Astrocyte (in vitro differentiated cells and primary cell): ENCODE results near the gene CABCOCO1. TPM values are rescaled to one million over a fixed set of nuclear protein-coding genes. Genes with fewer than 3 reads are reported as not detected.

ENCODE experiments used
- DNase-seq: peaks from one replicate; pipeline ENCODE4 v3.0.0-alpha.2; 2010; ENCODE audit warnings: low read depth
- FAIRE-seq: peaks from 2 replicates; lab custom pipeline; 2011; peaks lifted over from hg19 to GRCh38; lab: Jason Lieb, UNC
- H2AFZ ChIP-seq: 2 replicates; pipeline ENCODE4 v1.6.0; 2012; ENCODE audit warnings: low read depth, low read length, inconsistent platforms
- H3K27ac ChIP-seq: 2 replicates; pipeline ENCODE4 v1.5.1; 2011; ENCODE audit warnings: low read depth, low read length, inconsistent platforms
- H3K27me3 ChIP-seq: 2 replicates; pipeline ENCODE4 v1.6.0; 2011; ENCODE audit warnings: low read length, inconsistent platforms; ENCODE audit not compliant: insufficient read depth
- H3K36me3 ChIP-seq: 2 replicates; pipeline ENCODE4 v1.5.1; 2011; ENCODE audit warnings: low read length, inconsistent platforms; ENCODE audit not compliant: insufficient read depth
- H3K4me1 ChIP-seq: 2 replicates; pipeline ENCODE4 v1.5.1; 2011; ENCODE audit warnings: low read length, inconsistent platforms; ENCODE audit not compliant: insufficient read depth
- H3K4me2 ChIP-seq: 2 replicates; pipeline ENCODE4 v1.6.0; 2012; ENCODE audit warnings: low read length, inconsistent platforms
- H3K4me3 ChIP-seq: 2 replicates; pipeline ENCODE4 v1.5.1; 2011; ENCODE audit warnings: low read depth, mild to moderate bottlenecking, low read length, inconsistent platforms; ENCODE audit not compliant: insufficient read depth
- H3K79me2 ChIP-seq: 2 replicates; pipeline ENCODE4 v1.6.0; 2012; ENCODE audit warnings: mild to moderate bottlenecking, low read length, inconsistent platforms; ENCODE audit not compliant: insufficient read depth
- H3K9ac ChIP-seq: 2 replicates; pipeline ENCODE4 v1.6.0; 2012; ENCODE audit warnings: mild to moderate bottlenecking, low read length, inconsistent platforms
- H3K9me3 ChIP-seq: 2 replicates; pipeline ENCODE4 v1.5.1; 2012; ENCODE audit warnings: low read depth, mild to moderate bottlenecking, low read length, inconsistent platforms; ENCODE audit not compliant: insufficient read depth
- H4K20me1 ChIP-seq: 2 replicates; pipeline ENCODE4 v1.6.0; 2012; ENCODE audit warnings: low read length, inconsistent platforms; ENCODE audit not compliant: insufficient read depth
- H3K27ac Mint-ChIP-seq: one replicate; pipeline ENCODE4 v1.8.0; 2021; ENCODE audit warnings: mild to moderate bottlenecking, mixed read lengths; ENCODE audit not compliant: unreplicated experiment
- H3K27me3 Mint-ChIP-seq: one replicate; pipeline ENCODE4 v1.8.0; 2021; ENCODE audit warnings: low read depth, mixed read lengths; ENCODE audit not compliant: unreplicated experiment
- H3K36me3 Mint-ChIP-seq: one replicate; pipeline ENCODE4 v1.8.0; 2021; ENCODE audit warnings: low read depth, mixed read lengths; ENCODE audit not compliant: unreplicated experiment
- H3K4me1 Mint-ChIP-seq: one replicate; pipeline ENCODE4 v1.8.0; 2021; ENCODE audit warnings: low read depth, mixed read lengths; ENCODE audit not compliant: unreplicated experiment
- H3K4me3 Mint-ChIP-seq: one replicate; pipeline ENCODE4 v1.8.0; 2021; ENCODE audit warnings: mild to moderate bottlenecking, moderate library complexity, mixed read lengths; ENCODE audit not compliant: unreplicated experiment
- H3K9me3 Mint-ChIP-seq: one replicate; pipeline ENCODE4 v1.8.0; 2021; ENCODE audit warnings: mild to moderate bottlenecking, mixed read lengths; ENCODE audit not compliant: unreplicated experiment
- CTCF ChIP-seq: IDR thresholded peaks from 2 replicates; pipeline ENCODE4 v1.5.1; 2011; ENCODE audit warnings: low read depth, mild to moderate bottlenecking, inconsistent platforms, low read length, moderate library complexity; ENCODE audit not compliant: insufficient read depth
- EZH2 ChIP-seq: IDR thresholded peaks from 2 replicates; pipeline ENCODE4 v1.6.1; 2012; ENCODE audit warnings: mild to moderate bottlenecking, low read length, inconsistent platforms; ENCODE audit not compliant: insufficient read depth
- total RNA-seq: library from RNA; stranded (reverse); gene quantifications from 2 replicates; pipeline ENCODE4 v1.2.1, GENCODE V29; 2021

Gene CABCOCO1
- total RNA-seq, 1 donor from 2014 or later: 0.23 TPM

GRCh38 chr10:61632057-61632670, 30.6 kb upstream of the CABCOCO1 start:
- Histone ChIP-seq H3K79me2 (no peaks in the 10 kb centered on the region), H3K4me2 (no peak overlapping the region), H3K9me3 (no peaks in the 10 kb centered on the region), H3K4me3 (no peak overlapping the region), H3K27ac (no peak overlapping the region), H2AFZ (no peak overlapping the region), H3K9ac (no peak overlapping the region), H3K27me3 (no peaks in the 10 kb centered on the region), H3K36me3 (no peaks in the 10 kb centered on the region), H4K20me1 (no peaks in the 10 kb centered on the region), H3K4me1 (peaks cover 42% of the 10 kb centered on the region)
- H3K4me1 Mint-ChIP-seq: peaks cover 24% of the 10 kb centered on the region
- TF ChIP-seq CTCF (no peak), EZH2 (no peak)
- no peaks in the 10 kb centered on the region for H3K36me3 Mint-ChIP-seq
- no peak overlapping the region for H3K4me3 Mint-ChIP-seq
- H3K27ac Mint-ChIP-seq: no peak overlapping the region
- H3K27me3 Mint-ChIP-seq: no peaks in the 10 kb centered on the region
- FAIRE-seq (no peak), DNase-seq (no peak)
- H3K9me3 Mint-ChIP-seq: no peaks in the 10 kb centered on the region

- Mint-ChIP-seq H3K4me3 (no peak overlapping the region), H3K27ac (no peak overlapping the region), H3K36me3 (no peaks in the 10 kb centered on the region), H3K9me3 (no peaks in the 10 kb centered on the region), H3K27me3 (no peaks in the 10 kb centered on the region), H3K4me1 (peaks cover 13% of the 10 kb centered on the region)
- peak overlapping the region; percentile 50 for H3K4me2 ChIP-seq
- no peaks in the 10 kb centered on the region for H3K27me3 ChIP-seq
- no peak overlapping the region for H3K4me3 ChIP-seq
- no peak overlapping the region for H3K27ac ChIP-seq
- no peaks in the 10 kb centered on the region for H3K36me3 ChIP-seq
- FAIRE-seq (peak; percentile 92), DNase-seq (peak; percentile 63)
- H4K20me1 ChIP-seq: no peaks in the 10 kb centered on the region
- no peak overlapping the region for H2AFZ ChIP-seq
- H3K9me3 ChIP-seq: no peaks in the 10 kb centered on the region
- H3K9ac ChIP-seq: no peak overlapping the region
- peaks cover 29% of the 10 kb centered on the region for H3K4me1 ChIP-seq
- H3K79me2 ChIP-seq: no peaks in the 10 kb centered on the region
- TF ChIP-seq EZH2 (no peak), CTCF (no peak)
Observed at GRCh38 chr10:61633665-61634064, 29.1 kb upstream of the CABCOCO1 start.

- no peak overlapping the region for H3K4me3 ChIP-seq
- peak overlapping the region; percentile 3 for H3K27ac ChIP-seq
- H3K4me1 ChIP-seq: peaks cover 21% of the 10 kb centered on the region
- no peak for TF ChIP-seq CTCF
- TF ChIP-seq EZH2: no peak
- H3K9me3 ChIP-seq: no peaks in the 10 kb centered on the region
- Mint-ChIP-seq H3K27ac (no peak overlapping the region), H3K4me3 (no peak overlapping the region), H3K9me3 (no peaks in the 10 kb centered on the region), H3K36me3 (no peaks in the 10 kb centered on the region), H3K4me1 (peaks cover 4% of the 10 kb centered on the region), H3K27me3 (no peaks in the 10 kb centered on the region)
- H2AFZ ChIP-seq: no peak overlapping the region
- H4K20me1 ChIP-seq: no peaks in the 10 kb centered on the region
- H3K27me3 ChIP-seq: no peaks in the 10 kb centered on the region
- H3K36me3 ChIP-seq: no peaks in the 10 kb centered on the region
- H3K9ac ChIP-seq: no peak overlapping the region
- DNase-seq (peak; percentile 79), FAIRE-seq (peak; percentile 75)
- peak overlapping the region; percentile 5 for H3K4me2 ChIP-seq
- H3K79me2 ChIP-seq: no peaks in the 10 kb centered on the region
Observed at GRCh38 chr10:61634746-61635145, 28.0 kb upstream of the CABCOCO1 start.
